PFSK-1 (cell line): ENCODE data around the gene FLII.

ENCODE experiments used
- FOXP2 ChIP-seq: optimal IDR thresholded peaks from 2 replicates; pipeline ENCODE3; 2011; ENCODE audit warnings: borderline replicate concordance, control low read depth, inconsistent platforms; ENCODE audit not compliant: insufficient read depth; ENCODE audit errors: extremely low read length, extremely low read depth
- POLR2AphosphoS5 ChIP-seq: IDR thresholded peaks from 2 replicates; pipeline ENCODE4 v1.6.1; 2012; ENCODE audit warnings: low read depth, mild to moderate bottlenecking, control low read depth, low read length, moderate library complexity
- SIN3A ChIP-seq: IDR thresholded peaks from 2 replicates; pipeline ENCODE4 v1.6.1; 2012; ENCODE audit warnings: mild to moderate bottlenecking, low read length, moderate library complexity, borderline replicate concordance; ENCODE audit not compliant: insufficient read depth
- TAF1 ChIP-seq: IDR thresholded peaks from 2 replicates; pipeline ENCODE4 v1.6.1; 2012; ENCODE audit warnings: low read length, control low read depth, borderline replicate concordance; ENCODE audit not compliant: insufficient read depth
- TF ChIP-seq, protein P1 (sequence below), 2 experiments: IDR thresholded peaks; 2 replicates each; pipeline versions ENCODE4 v1.6.1 to v1.8.0; 2011 to 2012; ENCODE audit warnings: low read depth in 2 of 2, low read length in 2 of 2, control low read depth in 1 of 2, inconsistent platforms in 1 of 2, mild to moderate bottlenecking in 1 of 2, moderate library complexity in 1 of 2; ENCODE audit not compliant: insufficient read depth in 1 of 2

The FLII gene

DNA sequence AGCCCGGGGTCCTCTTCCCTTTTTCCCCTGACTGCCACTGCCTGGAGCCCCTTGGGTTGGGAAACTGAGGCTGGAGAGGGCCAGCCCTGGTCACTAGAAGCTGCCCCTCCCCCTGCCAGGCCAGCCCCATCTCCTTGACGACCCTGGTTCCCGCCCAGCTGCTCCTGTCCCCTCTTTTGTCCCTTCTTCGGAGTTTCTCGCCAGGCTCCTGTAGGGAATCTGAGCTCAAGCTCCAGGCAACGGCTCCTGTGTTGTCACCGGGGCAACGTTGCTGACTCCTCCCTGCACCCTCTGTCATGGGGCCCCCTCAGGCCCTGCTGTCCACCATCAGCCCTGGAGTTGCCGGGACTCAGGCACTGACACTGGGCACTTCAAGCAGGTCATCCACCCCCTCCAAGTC, 27.4 kb downstream of the FLII start:
- no peak for TF ChIP-seq POLR2AphosphoS5

DNA sequence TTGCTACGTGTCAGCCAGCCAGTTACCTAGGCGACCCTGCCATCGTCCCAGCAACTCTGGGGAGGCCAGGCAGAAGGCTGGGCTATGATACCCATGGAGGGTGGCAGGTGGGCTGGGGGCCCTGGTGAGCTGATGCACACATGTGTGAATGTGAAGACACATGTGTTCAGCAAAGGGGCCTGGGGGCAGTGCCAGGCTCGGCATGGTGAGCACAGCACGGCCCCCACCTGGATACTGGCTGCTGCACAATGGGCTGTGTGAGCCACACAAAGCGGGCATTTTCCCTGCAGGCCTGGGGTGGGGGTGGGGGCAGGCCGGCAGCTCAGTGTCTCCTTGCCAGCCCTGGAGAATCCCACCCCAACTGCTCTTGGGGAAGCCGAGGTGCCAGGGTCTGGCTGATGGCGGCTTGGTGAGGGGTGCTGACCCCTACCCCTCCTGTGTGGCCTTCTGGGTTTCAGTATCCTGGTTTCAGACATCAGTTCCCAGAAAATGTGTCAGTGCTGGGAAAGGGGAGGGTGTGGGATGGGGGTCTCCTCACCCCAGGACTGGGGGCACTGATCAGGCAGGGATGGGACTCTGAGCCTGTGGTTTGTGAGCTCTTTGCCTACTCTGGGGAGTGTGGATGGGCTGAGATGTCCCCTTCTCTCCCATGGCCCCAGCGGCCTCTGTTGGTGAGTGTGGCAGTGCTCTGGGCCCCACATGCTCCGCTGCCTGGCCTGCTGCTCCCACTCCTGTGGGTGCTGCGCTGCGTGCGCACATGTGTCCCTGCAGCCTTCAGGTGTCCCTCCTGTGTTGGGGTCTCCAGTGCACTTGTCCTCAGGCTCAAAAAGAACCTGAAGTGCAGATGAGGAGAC, 28.0 kb downstream of the FLII start:
- TF ChIP-seq SIN3A (no peak), FOXP2 (no peak), POLR2AphosphoS5 (no peak), TAF1 (no peak)
- TF ChIP-seq, protein P1, sequence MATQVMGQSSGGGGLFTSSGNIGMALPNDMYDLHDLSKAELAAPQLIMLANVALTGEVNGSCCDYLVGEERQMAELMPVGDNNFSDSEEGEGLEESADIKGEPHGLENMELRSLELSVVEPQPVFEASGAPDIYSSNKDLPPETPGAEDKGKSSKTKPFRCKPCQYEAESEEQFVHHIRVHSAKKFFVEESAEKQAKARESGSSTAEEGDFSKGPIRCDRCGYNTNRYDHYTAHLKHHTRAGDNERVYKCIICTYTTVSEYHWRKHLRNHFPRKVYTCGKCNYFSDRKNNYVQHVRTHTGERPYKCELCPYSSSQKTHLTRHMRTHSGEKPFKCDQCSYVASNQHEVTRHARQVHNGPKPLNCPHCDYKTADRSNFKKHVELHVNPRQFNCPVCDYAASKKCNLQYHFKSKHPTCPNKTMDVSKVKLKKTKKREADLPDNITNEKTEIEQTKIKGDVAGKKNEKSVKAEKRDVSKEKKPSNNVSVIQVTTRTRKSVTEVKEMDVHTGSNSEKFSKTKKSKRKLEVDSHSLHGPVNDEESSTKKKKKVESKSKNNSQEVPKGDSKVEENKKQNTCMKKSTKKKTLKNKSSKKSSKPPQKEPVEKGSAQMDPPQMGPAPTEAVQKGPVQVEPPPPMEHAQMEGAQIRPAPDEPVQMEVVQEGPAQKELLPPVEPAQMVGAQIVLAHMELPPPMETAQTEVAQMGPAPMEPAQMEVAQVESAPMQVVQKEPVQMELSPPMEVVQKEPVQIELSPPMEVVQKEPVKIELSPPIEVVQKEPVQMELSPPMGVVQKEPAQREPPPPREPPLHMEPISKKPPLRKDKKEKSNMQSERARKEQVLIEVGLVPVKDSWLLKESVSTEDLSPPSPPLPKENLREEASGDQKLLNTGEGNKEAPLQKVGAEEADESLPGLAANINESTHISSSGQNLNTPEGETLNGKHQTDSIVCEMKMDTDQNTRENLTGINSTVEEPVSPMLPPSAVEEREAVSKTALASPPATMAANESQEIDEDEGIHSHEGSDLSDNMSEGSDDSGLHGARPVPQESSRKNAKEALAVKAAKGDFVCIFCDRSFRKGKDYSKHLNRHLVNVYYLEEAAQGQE (IDR thresholded peaks at IDR 0.05; ENCODE audit: insufficient read depth in 1 of 2, low read depth in 2 of 2, low read length in 2 of 2): no peak

DNA sequence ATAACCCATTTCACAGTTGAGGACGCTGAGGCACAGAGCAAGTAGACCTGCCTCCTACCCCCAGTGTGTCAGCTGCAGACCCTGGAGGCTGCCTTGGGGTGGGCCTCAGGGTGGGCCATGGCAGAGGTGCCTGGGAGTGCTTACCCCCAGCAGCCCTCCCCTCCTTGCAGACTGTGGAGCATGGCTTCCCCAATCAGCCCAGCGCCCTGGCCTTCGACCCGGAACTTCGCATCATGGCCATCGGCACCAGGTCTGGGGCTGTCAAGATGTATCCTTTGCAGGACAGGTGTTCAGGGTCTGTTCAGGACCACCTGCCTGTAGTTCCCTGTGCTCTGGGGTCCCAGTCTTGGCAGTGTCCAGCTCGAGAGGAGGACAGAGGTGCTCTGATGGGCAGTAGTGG, 28.8 kb downstream of the FLII start:
- TF ChIP-seq SIN3A (no peak), TAF1 (no peak), POLR2AphosphoS5 (no peak), FOXP2 (no peak)
- TF ChIP-seq, protein P1 (IDR thresholded peaks at IDR 0.05; ENCODE audit: insufficient read depth in 1 of 2, low read depth in 2 of 2, low read length in 2 of 2): no peak

DNA sequence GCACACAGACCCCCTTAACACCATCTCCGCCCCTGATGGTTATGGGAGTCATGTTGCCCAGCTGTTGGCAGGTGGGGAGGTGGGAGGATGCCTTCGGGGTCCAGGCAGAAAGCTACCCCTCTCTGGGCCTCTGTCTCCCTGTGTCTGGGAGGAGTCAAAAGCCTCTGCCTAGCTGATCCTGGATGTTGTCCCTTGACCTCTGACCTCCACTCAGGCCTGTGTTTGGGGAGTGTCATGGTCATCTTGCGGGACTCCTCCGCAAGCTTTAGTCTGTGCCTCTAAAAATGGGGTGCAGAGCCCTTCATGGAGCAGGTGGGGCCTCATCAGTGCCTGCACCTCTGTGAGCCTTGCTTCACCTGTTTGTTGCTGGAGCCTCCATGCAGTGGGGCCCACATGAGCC, 29.3 kb downstream of the FLII start:
- no peak for TF ChIP-seq POLR2AphosphoS5
- TF ChIP-seq FOXP2: no peak
- TF ChIP-seq TAF1: no peak
- TF ChIP-seq, protein P1 (IDR thresholded peaks at IDR 0.05; ENCODE audit: insufficient read depth in 1 of 2, low read depth in 2 of 2, low read length in 2 of 2): no peak
- TF ChIP-seq SIN3A: no peak

DNA sequence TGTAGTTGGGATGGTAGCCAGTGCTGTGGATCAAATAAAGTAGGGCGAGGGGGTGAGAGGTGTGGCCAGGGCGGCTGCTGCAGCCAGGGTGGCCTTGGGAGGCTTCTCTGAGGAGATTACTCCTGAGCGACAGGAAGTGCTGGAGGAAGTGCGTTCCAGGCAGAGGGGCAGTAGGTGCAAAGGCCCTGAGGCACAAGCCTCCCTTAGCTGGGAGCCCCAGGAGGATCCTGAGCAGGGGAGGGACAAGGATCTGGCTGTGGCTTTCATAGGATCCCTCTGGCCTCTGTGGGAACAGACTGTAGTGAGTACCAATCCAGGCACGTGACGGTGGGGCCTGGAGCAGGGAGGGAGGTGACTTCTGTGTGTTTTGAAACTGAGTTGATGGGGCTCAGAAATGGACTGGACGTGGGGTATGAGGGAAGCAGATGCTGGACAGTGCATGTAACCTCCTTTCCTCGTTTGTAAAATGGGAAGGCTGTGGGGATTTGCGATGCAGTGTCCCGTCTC, 30.3 kb downstream of the FLII start:
- TF ChIP-seq TAF1: no peak
- no peak for TF ChIP-seq SIN3A
- TF ChIP-seq, protein P1 (IDR thresholded peaks at IDR 0.05; ENCODE audit: insufficient read depth in 1 of 2, low read depth in 2 of 2, low read length in 2 of 2): no peak
- TF ChIP-seq POLR2AphosphoS5: no peak
- no peak for TF ChIP-seq FOXP2
